Naive thymus-derived CD4-positive, alpha-beta T cell (primary cell): ENCODE data around the gene PEX1. TPM values are rescaled to one million over a fixed set of nuclear protein-coding genes. Genes with fewer than 3 reads are reported as not detected.
A peak's percentile ranks its signal among the peaks of the same experiment; 100 is the strongest.

Source experiments
- ATAC-seq: fragments of 150-1000 bp; cut with Tn5 transposase; 2 replicates; pipeline ENCODE4 v1.10.0; 2021; ENCODE audit warnings: mild to moderate bottlenecking, moderate library complexity
- CTCF ChIA-PET: fragments of 350-600 bp; sonication (Branson Sonifier 250); formaldehyde crosslinking; loops from one replicate; lab custom pipeline; 2021; ENCODE audit warnings: antibody characterized with exemption; lab: Charles Lee
- POLR2A ChIA-PET: fragments of 350-600 bp; sonication (Branson Sonifier 250); formaldehyde crosslinking; loops from one replicate; lab custom pipeline; 2021; ENCODE audit warnings: antibody characterized with exemption, inconsistent platforms; lab: Charles Lee
- DNase-seq, 9 donors: peaks; one replicate each; pipeline versions ENCODE4 v3.0.0 to v3.0.0-alpha.2; 2020 to 2022; ENCODE audit warnings: mixed read lengths in 1 of 9
- H3K27ac ChIP-seq: one replicate; pipeline ENCODE4 v1.7.0; 2013; ENCODE audit warnings: mild to moderate bottlenecking, low read depth, low read length, moderate library complexity
- H3K27me3 ChIP-seq, 2 donors: one replicate each; pipeline ENCODE4 v1.7.0; 2013; ENCODE audit warnings: low read length in 2 of 2, mild to moderate bottlenecking in 2 of 2, moderate library complexity in 2 of 2; ENCODE audit not compliant: control insufficient read depth in 2 of 2, insufficient read depth in 2 of 2
- H3K36me3 ChIP-seq, 3 experiments: 1 replicate in 2 of 3; 2 replicates in 1 of 3; pipeline ENCODE4 v1.7.0; 2013; ENCODE audit warnings: low read length in 3 of 3, mild to moderate bottlenecking in 3 of 3, moderate library complexity in 1 of 3; ENCODE audit not compliant: insufficient read depth in 3 of 3, control insufficient read depth in 2 of 3
- H3K4me1 ChIP-seq, 2 donors: one replicate each; pipeline ENCODE4 v1.7.0; 2013; ENCODE audit warnings: low read length in 2 of 2, mild to moderate bottlenecking in 2 of 2, moderate library complexity in 1 of 2; ENCODE audit not compliant: control insufficient read depth in 2 of 2, insufficient read depth in 2 of 2
- H3K4me3 ChIP-seq: 2 replicates; pipeline ENCODE4 v1.7.0; 2013; ENCODE audit warnings: mild to moderate bottlenecking, low read length
- H3K9me3 ChIP-seq, 3 experiments: 1 replicate in 2 of 3; 2 replicates in 1 of 3; pipeline ENCODE4 v1.7.0; 2013; ENCODE audit warnings: low read length in 3 of 3; ENCODE audit not compliant: control insufficient read depth in 2 of 3
- H3K27ac Mint-ChIP-seq, 9 donors: one replicate each; pipeline ENCODE4 v1.8.0; 2020 to 2022; ENCODE audit warnings: mixed read lengths in 9 of 9, mild to moderate bottlenecking in 8 of 9, moderate library complexity in 5 of 9, inconsistent platforms in 2 of 9
- H3K27me3 Mint-ChIP-seq, 5 donors: one replicate each; pipeline ENCODE4 v1.8.0; 2021 to 2022; ENCODE audit warnings: mixed read lengths in 5 of 5, mild to moderate bottlenecking in 1 of 5
- H3K36me3 Mint-ChIP-seq, 5 donors: one replicate each; pipeline ENCODE4 v1.8.0; 2020 to 2022; ENCODE audit warnings: mixed read lengths in 5 of 5, mild to moderate bottlenecking in 3 of 5, inconsistent platforms in 1 of 5
- H3K4me1 Mint-ChIP-seq, 7 donors: one replicate each; pipeline ENCODE4 v1.8.0; 2020 to 2022; ENCODE audit warnings: mixed read lengths in 7 of 7, mild to moderate bottlenecking in 3 of 7, inconsistent platforms in 1 of 7
- H3K4me3 Mint-ChIP-seq, 10 donors: one replicate each; pipeline ENCODE4 v1.8.0; 2020 to 2022; ENCODE audit warnings: mild to moderate bottlenecking in 10 of 10, mixed read lengths in 10 of 10, moderate library complexity in 6 of 10, inconsistent platforms in 2 of 10
- H3K9me3 Mint-ChIP-seq, 11 donors: one replicate each; pipeline ENCODE4 v1.8.0; 2020 to 2022; ENCODE audit warnings: mixed read lengths in 11 of 11, mild to moderate bottlenecking in 4 of 11, inconsistent platforms in 1 of 11, moderate library complexity in 1 of 11
- intact Hi-C, 2 donors: fragments of 100-400 bp; cut with micrococcal nuclease; formaldehyde crosslinking; loops; one replicate each; pipeline ENCODE4 v1.15.1; 2023
- polyA plus RNA-seq, 2 donors: library from polyadenylated mRNA; unstranded; fragments of 300-500 nt; fragmentation: Illumina TruSeq; gene quantifications; one replicate each; pipeline ENCODE4 v1.2.3, GENCODE V29; 2021
- total RNA-seq, 6 experiments: library from RNA in 5 of 6; stranded (reverse) in 5 of 6; gene quantifications; 1 replicate in 5 of 6; 2 replicates in 1 of 6; pipeline ENCODE4 v1.2.3 and lab custom pipeline; 2021 to 2026

PEX1 gene
- total and polyA plus RNA-seq, 7 experiments from 2014 or later = 9.7 to 43.3 (median 23.1) TPM

DNA sequence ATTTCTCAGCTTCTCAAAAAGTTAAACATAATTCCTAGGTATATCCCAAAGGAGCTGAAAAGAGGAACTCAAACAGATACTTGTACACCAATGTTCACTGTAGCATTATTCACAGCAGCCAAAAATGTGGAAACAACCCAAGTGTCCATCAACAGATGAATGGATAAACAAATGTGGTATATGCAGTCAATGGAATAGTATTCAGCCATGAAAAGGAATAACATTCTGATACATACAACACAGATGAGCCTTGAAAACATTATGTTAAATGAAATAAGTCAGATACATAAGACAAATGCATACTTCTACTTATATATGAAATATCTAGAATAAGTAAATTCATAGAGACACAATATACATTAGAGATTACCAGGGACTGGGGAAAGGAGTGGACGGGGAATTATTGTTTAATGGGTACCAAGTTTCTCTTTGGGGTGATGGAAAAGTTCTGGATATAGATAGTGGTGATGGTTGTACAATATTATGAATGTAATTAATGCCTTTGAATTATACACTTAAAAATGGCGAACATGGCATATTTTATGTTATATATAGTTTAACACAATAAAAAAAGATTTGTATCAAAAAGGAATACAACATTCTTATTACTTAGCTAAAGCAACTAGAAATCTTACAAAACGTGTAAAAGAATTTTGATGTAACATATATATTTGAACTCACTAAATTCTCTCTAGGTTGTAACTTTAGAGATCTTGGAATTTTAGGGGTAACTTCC is 15.0 kb downstream of the PEX1 start:
- POLR2A ChIA-PET = interaction anchor here (0.6 kb wide), 1 partner anchor 197 kb away, joined by 3 read pairs; no protein-coding TSS in a partner anchor
- Histone ChIP-seq H3K27me3 (no peaks in the 10 kb centered on the region), H3K4me1 (no peaks in the 10 kb centered on the region), H3K9me3 (no peaks in the 10 kb centered on the region), H3K36me3 (peaks cover 4 to 19% (median 8%) of the 10 kb centered on the region in 3 experiments), H3K27ac (no peak overlapping the region), H3K4me3 (no peak overlapping the region)
- Mint-ChIP-seq H3K4me3 (no peak overlapping the region), H3K4me1 (no peaks in the 10 kb centered on the region), H3K27me3 (no peaks in the 10 kb centered on the region), H3K27ac (no peak overlapping the region), H3K36me3 (peaks cover 0 to 42% (median 9%) of the 10 kb centered on the region in 5 donors), H3K9me3 (no peaks in the 10 kb centered on the region)
- ATAC-seq (no peak), DNase-seq (no peak)
- intact Hi-C loops = no loop called here
- CTCF ChIA-PET = no interaction called here

DNA sequence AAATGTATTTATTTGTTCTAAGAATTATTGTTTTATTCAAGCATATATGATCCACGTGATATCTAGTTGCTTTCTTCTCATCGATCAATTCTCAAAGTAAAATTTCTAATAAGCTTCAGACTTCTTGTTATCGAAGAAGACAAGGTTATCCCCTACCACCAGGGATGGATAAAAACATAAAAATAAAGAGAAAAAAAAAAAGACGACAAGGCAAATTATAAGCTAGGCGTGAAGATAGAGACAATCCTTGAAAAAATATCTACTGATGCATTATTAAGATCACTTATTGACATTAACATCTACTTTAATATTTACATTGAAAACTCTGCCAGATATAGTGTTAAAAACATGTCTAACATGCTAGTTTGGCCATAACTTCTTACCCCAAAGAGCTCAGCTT is 19.4 kb downstream of the PEX1 start:
- intact Hi-C loops = no loop called here
- no peak for DNase-seq
- Mint-ChIP-seq H3K4me3 (no peak overlapping the region), H3K27me3 (no peaks in the 10 kb centered on the region), H3K4me1 (peaks cover 0 to 2% (median 0%) of the 10 kb centered on the region in 7 donors), H3K36me3 (peaks cover 6 to 42% (median 13%) of the 10 kb centered on the region in 5 donors), H3K27ac (no peak overlapping the region), H3K9me3 (no peaks in the 10 kb centered on the region)
- CTCF ChIA-PET = no interaction called here
- no peaks in the 10 kb centered on the region for H3K27me3 ChIP-seq
- POLR2A ChIA-PET = no interaction called here
- no peak for ATAC-seq
- no peaks in the 10 kb centered on the region for H3K9me3 ChIP-seq
- no peaks in the 10 kb centered on the region for H3K4me1 ChIP-seq
- H3K4me3 ChIP-seq = no peak overlapping the region
- peaks cover 0 to 15% (median 3%) of the 10 kb centered on the region in 3 experiments for H3K36me3 ChIP-seq
- H3K27ac ChIP-seq = no peak overlapping the region

DNA sequence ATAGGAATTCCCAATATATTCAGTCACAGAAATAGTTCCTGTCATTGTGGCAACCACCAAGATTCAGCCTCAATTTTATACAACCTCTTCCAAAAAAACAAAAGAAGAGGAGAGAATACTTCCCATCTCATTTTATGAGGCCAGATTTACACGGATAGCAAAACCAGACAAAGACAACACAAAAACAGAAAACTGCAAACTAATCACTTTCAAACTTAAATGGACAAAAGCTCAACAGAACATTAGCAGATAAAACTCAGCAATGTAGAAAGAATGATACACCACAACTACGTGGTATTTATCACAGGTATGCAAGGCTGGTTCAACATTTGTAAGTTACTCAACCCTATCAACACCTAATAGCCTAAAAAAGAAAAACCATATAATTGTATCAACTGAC is 22.0 kb downstream of the PEX1 start:
- Mint-ChIP-seq H3K36me3 (peaks cover 6 to 41% (median 13%) of the 10 kb centered on the region in 5 donors), H3K27ac (no peak overlapping the region), H3K9me3 (no peaks in the 10 kb centered on the region), H3K4me3 (no peak overlapping the region), H3K4me1 (peaks cover 0 to 9% (median 0%) of the 10 kb centered on the region in 7 donors), H3K27me3 (no peaks in the 10 kb centered on the region)
- ATAC-seq (no peak), DNase-seq (no peak)
- Histone ChIP-seq H3K4me3 (no peak overlapping the region), H3K27ac (no peak overlapping the region), H3K36me3 (peaks cover 0 to 19% (median 17%) of the 10 kb centered on the region in 3 experiments), H3K4me1 (no peaks in the 10 kb centered on the region), H3K9me3 (no peaks in the 10 kb centered on the region), H3K27me3 (no peaks in the 10 kb centered on the region)
- intact Hi-C loops = no loop called here
- CTCF ChIA-PET = no interaction called here
- POLR2A ChIA-PET = interaction anchor here (1.6 kb wide), 1 partner anchor 22 kb away, joined by 5 read pairs; the partner anchor contains the start of genes PEX1 and RBM48

DNA sequence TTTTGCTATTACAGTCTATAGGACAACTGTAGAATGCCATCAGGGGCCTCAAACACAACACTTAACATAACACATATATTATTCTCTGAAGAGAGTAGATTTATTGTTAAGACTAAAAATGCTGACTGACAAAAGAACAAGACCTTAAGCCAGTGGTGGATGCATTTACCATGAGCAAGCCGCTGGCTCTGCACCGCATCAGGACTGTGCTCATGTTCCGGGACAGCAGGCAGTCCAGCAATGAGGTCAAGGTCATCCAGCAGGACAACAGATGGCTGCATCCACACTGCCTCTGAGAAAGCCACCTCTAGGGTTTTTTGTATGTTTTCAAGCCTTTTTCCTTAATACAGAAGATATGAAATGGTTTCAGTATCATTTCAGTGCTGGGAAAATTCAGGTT is 23.8 kb downstream of the PEX1 start:
- H3K9me3 Mint-ChIP-seq = no peaks in the 10 kb centered on the region
- no peak overlapping the region for H3K27ac Mint-ChIP-seq
- ATAC-seq = no peak
- no peak overlapping the region for H3K4me3 ChIP-seq
- intact Hi-C loops = no loop called here
- ChIA-PET CTCF (no interaction called here), POLR2A (no interaction called here)
- peaks cover 11 to 51% (median 19%) of the 10 kb centered on the region in 5 donors for H3K36me3 Mint-ChIP-seq
- H3K4me3 Mint-ChIP-seq = no peak overlapping the region
- H3K4me1 ChIP-seq = no peaks in the 10 kb centered on the region
- no peak overlapping the region for H3K27ac ChIP-seq
- H3K36me3 ChIP-seq = peaks cover 0 to 36% (median 18%) of the 10 kb centered on the region in 3 experiments
- peaks cover 0 to 9% (median 0%) of the 10 kb centered on the region in 7 donors for H3K4me1 Mint-ChIP-seq
- no peak for DNase-seq
- no peaks in the 10 kb centered on the region for H3K27me3 ChIP-seq
- no peaks in the 10 kb centered on the region for H3K27me3 Mint-ChIP-seq
- H3K9me3 ChIP-seq = no peaks in the 10 kb centered on the region

DNA sequence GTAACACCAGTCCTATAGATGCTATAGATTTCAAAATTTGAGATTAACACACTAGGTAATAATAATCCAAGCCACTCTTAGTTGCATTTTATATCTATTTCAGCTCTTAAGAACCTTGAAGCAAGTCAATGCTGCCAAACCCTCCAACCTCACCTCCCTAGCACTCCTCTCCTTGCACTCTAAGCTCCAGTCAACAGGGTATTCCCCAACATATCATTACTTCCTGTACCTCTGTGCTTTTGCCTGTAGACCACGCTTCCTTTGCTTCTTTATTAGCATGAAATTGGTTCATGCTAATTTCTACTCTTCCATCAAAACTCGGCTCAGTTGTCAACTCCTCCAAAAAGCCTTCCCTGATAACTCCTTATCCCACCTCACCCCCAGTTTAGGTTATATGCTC is 24.6 kb downstream of the PEX1 start:
- H3K36me3 Mint-ChIP-seq = peaks cover 11 to 53% (median 25%) of the 10 kb centered on the region in 5 donors
- ATAC-seq (no peak), DNase-seq (no peak)
- H3K27me3 Mint-ChIP-seq = no peaks in the 10 kb centered on the region
- Histone ChIP-seq H3K4me3 (no peak overlapping the region), H3K27ac (no peak overlapping the region), H3K36me3 (peaks cover 0 to 40% (median 18%) of the 10 kb centered on the region in 3 experiments), H3K27me3 (no peaks in the 10 kb centered on the region), H3K9me3 (no peaks in the 10 kb centered on the region), H3K4me1 (no peaks in the 10 kb centered on the region)
- peaks cover 0 to 10% (median 0%) of the 10 kb centered on the region in 7 donors for H3K4me1 Mint-ChIP-seq
- H3K9me3 Mint-ChIP-seq = no peaks in the 10 kb centered on the region
- ChIA-PET CTCF (no interaction called here), POLR2A (no interaction called here)
- H3K27ac Mint-ChIP-seq = peak overlapping the region in 1 of 9 donors; percentile 51
- H3K4me3 Mint-ChIP-seq = no peak overlapping the region
- intact Hi-C loops = no loop called here

DNA sequence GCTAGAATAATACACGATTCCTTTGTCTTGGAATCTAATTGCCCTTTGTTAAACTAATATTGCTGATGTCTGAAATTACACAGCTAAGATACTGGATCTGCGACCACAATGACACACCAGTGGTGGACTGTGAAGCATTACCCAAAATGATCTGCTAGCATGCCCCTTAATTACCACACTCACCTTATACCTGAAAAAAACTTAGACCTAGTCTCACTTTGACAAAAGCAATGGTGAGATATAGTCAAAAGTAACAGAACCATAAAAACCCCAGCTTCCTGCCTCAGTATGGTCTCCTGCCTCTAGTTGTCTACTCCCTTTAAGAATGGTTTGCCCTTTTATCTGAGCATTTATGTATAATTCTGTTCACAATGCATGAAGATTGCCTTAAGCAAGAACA is 29.8 kb downstream of the PEX1 start:
- peaks cover 0 to 56% (median 19%) of the 10 kb centered on the region in 3 experiments for H3K36me3 ChIP-seq
- Mint-ChIP-seq H3K4me1 (peaks cover 0 to 7% (median 0%) of the 10 kb centered on the region in 7 donors), H3K36me3 (peaks cover 10 to 47% (median 31%) of the 10 kb centered on the region in 5 donors), H3K9me3 (no peaks in the 10 kb centered on the region), H3K27me3 (no peaks in the 10 kb centered on the region), H3K27ac (peak overlapping the region in 1 of 9 donors; percentile 33), H3K4me3 (no peak overlapping the region)
- DNase-seq (no peak), ATAC-seq (no peak)
- POLR2A ChIA-PET = no interaction called here
- H3K9me3 ChIP-seq = no peaks in the 10 kb centered on the region
- H3K4me3 ChIP-seq = no peak overlapping the region
- no peaks in the 10 kb centered on the region for H3K4me1 ChIP-seq
- no peak overlapping the region for H3K27ac ChIP-seq
- CTCF ChIA-PET = no interaction called here
- H3K27me3 ChIP-seq = no peaks in the 10 kb centered on the region
- intact Hi-C loops = no loop called here
